Measurements from ENCODE around the gene C9orf50. TPM values are rescaled to one million over a fixed set of nuclear protein-coding genes. Genes with fewer than 3 reads are reported as not detected.

The C9orf50 gene
- total RNA-seq, 1 donor from 2014 or later: not detected

GRCh38 chr9:129613520-129614175, 7.3 kb downstream of the C9orf50 start:
- H3K4me3 Mint-ChIP-seq (ENCODE audit: unreplicated experiment): no peak overlapping the region

GRCh38 chr9:129612815-129613519, 7.9 kb downstream of the C9orf50 start:
- Mint-ChIP-seq H3K9me3 (ENCODE audit: unreplicated experiment) (no peaks in the 10 kb centered on the region), H3K27ac (ENCODE audit: unreplicated experiment) (peak overlapping the region; percentile 65), H3K4me1 (ENCODE audit: unreplicated experiment) (peaks cover 43% of the 10 kb centered on the region), H3K36me3 (ENCODE audit: unreplicated experiment) (no peaks in the 10 kb centered on the region), H3K4me3 (ENCODE audit: unreplicated experiment) (no peak overlapping the region), H3K27me3 (ENCODE audit: unreplicated experiment) (no peaks in the 10 kb centered on the region)
- DNase-seq (ENCODE audit: extremely low spot score, unreplicated experiment): no peak
- TF ChIP-seq CTCF (IDR thresholded peaks at IDR 0.05): no peak

More at GRCh38 chr9:129613520-129614175, 7.3 kb downstream of the C9orf50 start:
- no peak for DNase-seq (ENCODE audit: extremely low spot score, unreplicated experiment)
- Mint-ChIP-seq H3K27me3 (ENCODE audit: unreplicated experiment) (no peaks in the 10 kb centered on the region), H3K36me3 (ENCODE audit: unreplicated experiment) (no peaks in the 10 kb centered on the region), H3K27ac (ENCODE audit: unreplicated experiment) (peak overlapping the region; percentile 65), H3K4me1 (ENCODE audit: unreplicated experiment) (peaks cover 37% of the 10 kb centered on the region), H3K9me3 (ENCODE audit: unreplicated experiment) (no peaks in the 10 kb centered on the region)
- TF ChIP-seq CTCF (IDR thresholded peaks at IDR 0.05): no peak

- Mint-ChIP-seq H3K27ac (ENCODE audit: unreplicated experiment) (no peak overlapping the region), H3K9me3 (ENCODE audit: unreplicated experiment) (no peaks in the 10 kb centered on the region), H3K36me3 (ENCODE audit: unreplicated experiment) (no peaks in the 10 kb centered on the region), H3K27me3 (ENCODE audit: unreplicated experiment) (no peaks in the 10 kb centered on the region), H3K4me1 (ENCODE audit: unreplicated experiment) (peaks cover 46% of the 10 kb centered on the region), H3K4me3 (ENCODE audit: unreplicated experiment) (no peak overlapping the region)
- no peak for DNase-seq (ENCODE audit: extremely low spot score, unreplicated experiment)
- no peak for TF ChIP-seq CTCF (IDR thresholded peaks at IDR 0.05)
These were observed 8.8 kb downstream of the C9orf50 start for GRCh38 chr9:129612123-129612522.

- H3K4me1 Mint-ChIP-seq (ENCODE audit: unreplicated experiment): peaks cover 48% of the 10 kb centered on the region
- H3K27me3 Mint-ChIP-seq (ENCODE audit: unreplicated experiment): no peaks in the 10 kb centered on the region
- no peaks in the 10 kb centered on the region for H3K9me3 Mint-ChIP-seq (ENCODE audit: unreplicated experiment)
- H3K4me3 Mint-ChIP-seq (ENCODE audit: unreplicated experiment): no peak overlapping the region
- TF ChIP-seq CTCF (IDR thresholded peaks at IDR 0.05): no peak
- H3K27ac Mint-ChIP-seq (ENCODE audit: unreplicated experiment): peak overlapping the region; percentile 92
- no peaks in the 10 kb centered on the region for H3K36me3 Mint-ChIP-seq (ENCODE audit: unreplicated experiment)
- DNase-seq (ENCODE audit: extremely low spot score, unreplicated experiment): no peak
These were observed 9.5 kb downstream of the C9orf50 start for GRCh38 chr9:129611307-129611800.
